Lower lobe of right lung (tissue), 2 donors: ENCODE measurements around the gene LYZL1. TPM values are rescaled to one million over a fixed set of nuclear protein-coding genes. Genes with fewer than 3 reads are reported as not detected.

Source experiments
- ATAC-seq, 2 donors: fragments of 200-7000 bp; cut with Tn5 transposase; one replicate each; pipeline ENCODE4 v1.9.1; 2020 to 2022; ENCODE audit warnings: mild to moderate bottlenecking in 2 of 2, moderate library complexity in 2 of 2
- DNase-seq: peaks from one replicate; pipeline ENCODE4 v3.0.0-alpha.2; 2020
- H3K27ac ChIP-seq: fragments of 200-600 bp; one replicate; pipeline ENCODE4 v1.8.0; 2022
- H3K27me3 ChIP-seq: fragments of 200-600 bp; one replicate; pipeline ENCODE4 v1.8.0; 2022; ENCODE audit warnings: low read depth
- H3K36me3 ChIP-seq: fragments of 200-600 bp; one replicate; pipeline ENCODE4 v1.8.0; 2022; ENCODE audit warnings: mild to moderate bottlenecking
- H3K4me1 ChIP-seq: fragments of 200-600 bp; one replicate; pipeline ENCODE4 v1.8.0; 2022
- H3K4me3 ChIP-seq: fragments of 200-600 bp; one replicate; pipeline ENCODE4 v1.8.0; 2022; ENCODE audit warnings: mild to moderate bottlenecking
- H3K9me3 ChIP-seq: fragments of 200-600 bp; one replicate; pipeline ENCODE4 v1.8.0; 2022
- CTCF ChIP-seq: fragments of 200-600 bp; IDR thresholded peaks from one replicate; pipeline ENCODE4 v1.8.0; 2022; ENCODE audit warnings: antibody characterized with exemption, mild to moderate bottlenecking
- intact Hi-C: fragments of 100-400 bp; cut with DNase I; formaldehyde crosslinking; loops from one replicate; pipeline ENCODE4 v1.11.0; 2022
- total RNA-seq: library from RNA; stranded (reverse); fragmentation: NEBNext Ultra II Directional; extraction: Animal tissue kit (Norgen Biotek cat#: 25700); gene quantifications from one replicate; pipeline ENCODE4 v1.2.1, GENCODE V29; 2021
- donor health status: DM: no; HTN: yes; CAD: no; lungs with severe emphysema.

Gene LYZL1
- total RNA-seq, 1 donor from 2014 or later: not detected

DNA sequence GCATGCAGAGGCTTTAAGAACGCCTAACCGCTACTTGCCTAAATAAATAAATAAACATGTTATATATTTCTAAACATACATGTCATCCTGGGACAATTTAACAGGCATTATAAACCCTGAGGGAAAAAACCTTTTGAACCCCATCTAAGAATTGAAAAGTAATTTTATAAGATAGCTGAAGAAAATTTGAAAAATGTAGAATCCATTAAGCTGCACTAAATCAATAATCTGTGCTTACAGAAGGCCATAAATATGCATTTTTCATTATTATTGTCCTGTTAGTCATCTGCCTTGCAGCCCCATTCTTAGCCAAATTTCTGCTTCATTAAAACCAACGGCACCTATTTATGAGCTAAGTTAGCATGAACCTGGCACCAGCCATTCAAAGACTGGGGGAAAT, 24.2 kb downstream of the LYZL1 start:
- H3K27me3 ChIP-seq: no peaks in the 10 kb centered on the region
- DNase-seq: no peak
- TF ChIP-seq CTCF: no peak
- no peaks in the 10 kb centered on the region for H3K4me1 ChIP-seq
- H3K4me3 ChIP-seq: no peak overlapping the region
- H3K27ac ChIP-seq: no peak overlapping the region
- intact Hi-C loops: no loop called here
- no peaks in the 10 kb centered on the region for H3K9me3 ChIP-seq
- ATAC-seq: no peak
- no peaks in the 10 kb centered on the region for H3K36me3 ChIP-seq

- peaks cover 8% of the 10 kb centered on the region for H3K4me1 ChIP-seq
- no peak for ATAC-seq
- DNase-seq: no peak
- no peaks in the 10 kb centered on the region for H3K9me3 ChIP-seq
- H3K27me3 ChIP-seq: no peaks in the 10 kb centered on the region
- intact Hi-C loops: no loop called here
- TF ChIP-seq CTCF: no peak
- H3K4me3 ChIP-seq: no peak overlapping the region
- H3K36me3 ChIP-seq: no peaks in the 10 kb centered on the region
- no peak overlapping the region for H3K27ac ChIP-seq
Observed at GRCh38 chr10:29314726-29315125, 25.9 kb downstream of the LYZL1 start.

- Histone ChIP-seq H3K27me3 (no peaks in the 10 kb centered on the region), H3K36me3 (no peaks in the 10 kb centered on the region), H3K9me3 (no peaks in the 10 kb centered on the region), H3K4me1 (peaks cover 8% of the 10 kb centered on the region), H3K4me3 (no peak overlapping the region), H3K27ac (no peak overlapping the region)
- TF ChIP-seq CTCF: no peak
- intact Hi-C loops: no loop called here
- no peak for ATAC-seq
- DNase-seq: no peak
Observed at GRCh38 chr10:29315814-29316213, 26.9 kb downstream of the LYZL1 start.

DNA sequence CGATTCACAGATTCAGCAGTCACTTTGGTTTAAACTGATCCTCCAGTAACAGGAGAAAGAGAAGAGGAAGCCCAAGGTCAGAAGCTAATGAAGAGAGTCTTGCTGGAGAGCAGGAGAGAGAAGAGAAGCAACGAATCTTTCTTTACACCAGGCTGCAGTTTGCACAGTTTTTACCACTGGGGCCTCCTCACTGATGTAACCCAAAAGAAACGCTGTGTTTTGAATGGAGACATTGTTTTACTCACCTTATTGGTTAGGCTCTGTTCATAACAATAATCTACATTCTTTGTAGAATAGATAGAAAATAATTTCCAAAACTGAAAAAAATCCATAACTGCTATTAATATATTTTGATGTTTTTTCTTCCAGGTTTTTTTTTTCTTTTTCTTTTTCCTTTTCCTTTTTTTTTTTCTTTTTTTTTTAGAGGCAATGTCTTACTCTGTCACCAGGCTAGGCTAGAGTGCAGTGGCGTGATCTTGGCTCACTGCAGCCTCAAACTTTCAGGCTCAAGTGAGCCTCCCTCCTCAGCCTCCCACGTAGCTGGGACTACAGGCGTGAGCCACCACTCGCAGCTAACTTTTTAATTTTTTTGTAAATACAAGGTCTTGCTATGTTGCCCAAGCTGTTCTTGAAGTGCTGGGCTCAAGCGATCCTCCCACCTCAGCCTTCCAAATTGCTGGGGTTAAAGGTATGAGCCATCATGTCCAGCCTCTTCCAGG, 27.6 kb downstream of the LYZL1 start:
- peaks cover 8% of the 10 kb centered on the region for H3K4me1 ChIP-seq
- DNase-seq (no peak), ATAC-seq (no peak)
- H3K9me3 ChIP-seq: no peaks in the 10 kb centered on the region
- intact Hi-C loops: no loop called here
- H3K36me3 ChIP-seq: no peaks in the 10 kb centered on the region
- no peak for TF ChIP-seq CTCF
- no peaks in the 10 kb centered on the region for H3K27me3 ChIP-seq
- H3K4me3 ChIP-seq: no peak overlapping the region
- no peak overlapping the region for H3K27ac ChIP-seq

GRCh38 chr10:29317027-29317420, 28.2 kb downstream of the LYZL1 start:
- Histone ChIP-seq H3K27ac (no peak overlapping the region), H3K4me3 (no peak overlapping the region), H3K36me3 (no peaks in the 10 kb centered on the region), H3K9me3 (no peaks in the 10 kb centered on the region), H3K4me1 (peaks cover 8% of the 10 kb centered on the region), H3K27me3 (no peaks in the 10 kb centered on the region)
- ATAC-seq: no peak
- no peak for TF ChIP-seq CTCF
- DNase-seq: no peak
- intact Hi-C loops: no loop called here
